ENCODE results near the gene CBX6. TPM values are rescaled to one million over a fixed set of nuclear protein-coding genes. Genes with fewer than 3 reads are reported as not detected.

The CBX6 gene
- total and polyA plus RNA-seq, 2 of the 8 experiments (the other 6 are each of a cell fraction or from before 2014, with no cell fraction given) = 10.6 to 27.5 TPM

DNA sequence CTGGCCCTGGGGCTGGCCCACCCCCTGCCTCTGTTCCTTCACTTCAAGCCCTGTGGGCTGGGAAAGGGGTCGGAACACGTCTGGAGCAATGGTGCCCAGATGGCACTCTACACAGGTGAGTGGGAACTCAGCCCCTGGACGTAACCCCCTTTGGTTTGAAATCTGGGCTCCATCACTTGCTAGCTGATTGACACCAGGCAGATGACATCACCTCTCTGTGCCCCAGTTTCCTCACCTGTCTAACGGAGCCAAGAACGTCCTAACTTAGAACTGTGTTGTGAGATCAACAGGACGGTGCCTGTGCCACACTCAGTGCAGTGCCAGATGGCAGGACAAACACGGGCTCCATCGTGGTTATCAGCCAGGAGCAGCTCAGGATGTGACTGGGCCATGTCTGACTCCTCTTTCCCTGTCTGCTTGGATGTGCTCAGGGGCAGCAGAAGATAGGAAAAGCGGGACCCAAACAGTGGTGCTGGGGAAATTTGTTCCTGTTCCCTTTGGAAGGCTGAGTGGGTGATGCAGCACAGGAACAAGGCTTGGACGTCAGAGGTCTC, 52.6 kb downstream of the CBX6 start:
- Histone ChIP-seq H4K8ac (ENCODE audit: extremely low read depth, insufficient read depth, low read length) (no peak overlapping the region; the same call in 1 of the 2 replicates), H3K14ac (ENCODE audit: insufficient read length) (no peak overlapping the region), H2AK5ac (ENCODE audit: low read depth, low read length) (no peak overlapping the region), H3K79me1 (ENCODE audit: low read depth, low read length) (no peaks in the 10 kb centered on the region), H2BK12ac (ENCODE audit: low read depth, low read length) (no peak overlapping the region), H2BK5ac (ENCODE audit: low read depth, low read length) (no peak overlapping the region), H4K5ac (ENCODE audit: insufficient read length, low read depth, low read length) (no peak overlapping the region), H2BK20ac (ENCODE audit: low read length) (no peak overlapping the region), H3K27ac (ENCODE audit: low read depth, low read length) (no peak overlapping the region), H2BK120ac (replicated peaks; ENCODE audit: low read depth, low read length) (no peak overlapping the region), H3K4me3 (ENCODE audit: extremely low read depth in 1 of 4, insufficient read depth in 2 of 4, low read depth in 3 of 4, low read length in 4 of 4) (no peak overlapping the region), H3K9ac (replicated peaks in 1 of 4; ENCODE audit: extremely low read depth in 1 of 4, low read depth in 3 of 4, low read length in 3 of 4) (no peak overlapping the region), H3K4ac (replicated peaks; ENCODE audit: insufficient read length, low read depth, low read length) (no peak overlapping the region), H2BK15ac (ENCODE audit: low read length) (no peak overlapping the region), H3K79me2 (ENCODE audit: control insufficient read depth in 1 of 2, insufficient read depth in 2 of 2, low read length in 2 of 2) (no peaks in the 10 kb centered on the region), H3K27me3 (replicated peaks in 1 of 4; ENCODE audit: control insufficient read depth in 3 of 4, extremely low read depth in 1 of 4, insufficient read depth in 3 of 4, low read length in 3 of 4) (no peaks in the 10 kb centered on the region; a peak in 1 of 7 replicates), H4K91ac (replicated peaks; ENCODE audit: insufficient read length, low read length) (no peak overlapping the region), H4K20me1 (replicated peaks in 1 of 2; ENCODE audit: control insufficient read depth in 1 of 2, insufficient read depth in 2 of 2, low read length in 2 of 2) (no peaks in the 10 kb centered on the region), H2AFZ (ENCODE audit: low read length) (no peak overlapping the region), H3K56ac (replicated peaks; ENCODE audit: insufficient read length, low read depth, low read length) (no peak overlapping the region), H3K18ac (ENCODE audit: extremely low read depth, low read length) (no peak overlapping the region), H3K36me3 (ENCODE audit: control insufficient read depth in 2 of 4, insufficient read depth in 4 of 4, low read length in 3 of 4) (no peaks in the 10 kb centered on the region), H3K23ac (ENCODE audit: insufficient read length) (no peak overlapping the region), H3K4me2 (ENCODE audit: insufficient read depth in 1 of 2, low read depth in 2 of 2, low read length in 2 of 2) (no peak overlapping the region), H3K23me2 (ENCODE audit: low read depth, low read length) (peaks cover 2% of the 10 kb centered on the region; the same call in 1 of the 2 replicates), H3K4me1 (replicated peaks in 1 of 4; ENCODE audit: control insufficient read depth in 3 of 4, insufficient read depth in 4 of 4, low read length in 3 of 4) (peaks cover 0 to 3% (median 0%) of the 10 kb centered on the region in 4 experiments; a peak in 1 of 7 replicates), H3K9me3 (ENCODE audit: insufficient read depth in 2 of 2, low read depth in 1 of 2, low read length in 1 of 2) (no peaks in the 10 kb centered on the region)
- POLR2A ChIA-PET (ENCODE audit: partially characterized antibody) = interaction anchor here (0.7 to 1.9 kb wide), 3 partner anchors 18 to 37 kb away, joined by 3 to 4 read pairs (median 3); no protein-coding TSS in a partner anchor
- 81% methylated on average over 10 of the region's 10 CpGs; no CpG with 5 or more reads in 1 of the 2 experiments for WGBS, 2 experiments (ENCODE audit: extremely low coverage in 1 of 2, insufficient coverage in 1 of 2, insufficient read length in 1 of 2, insufficient replicate concordance in 2 of 2, low coverage in 1 of 2, low lambda C conversion rate in 2 of 2, missing lambda C conversion rate in 1 of 2)
- no peak for DNase-seq (ENCODE audit: low read depth in 1 of 2, low spot score in 2 of 2)
- FAIRE-seq = no peak
- CTCF ChIA-PET (ENCODE audit: partially characterized antibody) = interaction anchor here (0.7 to 5.8 kb wide), 7 partner anchors 9 to 87 kb away, joined by 3 to 29 read pairs (median 4); no protein-coding TSS in a partner anchor
- TF ChIP-seq SP1 (IDR thresholded peaks at IDR 0.05; ENCODE audit: low read depth, low read length) (no peak), PHF8 (conservative IDR thresholded peaks at IDR 0.05; ENCODE audit: low read depth, low read length) (no peak), RBBP5 (IDR thresholded peaks at IDR 0.05; ENCODE audit: borderline replicate concordance, low read depth, low read length) (no peak), CHD1 (IDR thresholded peaks at IDR 0.05; ENCODE audit: low read depth, low read length) (no peak), SP4 (IDR thresholded peaks at IDR 0.05; ENCODE audit: low read length) (no peak), MAFK (IDR thresholded peaks at IDR 0.05; ENCODE audit: low read depth, low read length) (no peak), SIX5 (IDR thresholded peaks at IDR 0.05; ENCODE audit: low read depth, low read length) (no peak), TEAD4 (IDR thresholded peaks at IDR 0.05; ENCODE audit: low read depth, low read length) (no peak), JUND (IDR thresholded peaks at IDR 0.05; ENCODE audit: low read length) (no peak), EZH2 (IDR thresholded peaks at IDR 0.05; ENCODE audit: low read depth, low read length, severe bottlenecking) (no peak), FOSL1 (IDR thresholded peaks at IDR 0.05; ENCODE audit: insufficient read depth, low read depth, low read length) (no peak), TAF1 (IDR thresholded peaks at IDR 0.05; ENCODE audit: low read depth, low read length) (no peak), EGR1 (IDR thresholded peaks at IDR 0.05; ENCODE audit: borderline replicate concordance, low read depth, low read length) (no peak), SRF (IDR thresholded peaks at IDR 0.05; ENCODE audit: low read depth, low read length) (no peak), YY1 (IDR thresholded peaks at IDR 0.05; ENCODE audit: low read depth, low read length) (no peak)
